IPS-NIHi11 (cell line): ENCODE measurements around the gene DNAJC6.
A peak's percentile ranks its signal among the peaks of the same experiment; 100 is the strongest.
"Not testable (repeated sequence)": the region's sequence is repeated elsewhere in the genome, so short reads cannot be mapped to it uniquely, and the experiment has no call there.

ENCODE experiments used
- DNase-seq: peaks from one replicate; pipeline ENCODE4 v3.0.0; 2012; ENCODE audit warnings: mixed read lengths, low spot score

DNAJC6 gene

GRCh38 chr1:65357291-65357960, 48.1 kb downstream of the DNAJC6 start:
- DNase-seq = no peak

- no peak for DNase-seq
Observed at GRCh38 chr1:65359888-65360287, 50.5 kb downstream of the DNAJC6 start.

GRCh38 chr1:65360648-65361047, 51.3 kb downstream of the DNAJC6 start:
- DNase-seq = no peak

- DNase-seq = peak; percentile 14
Observed at GRCh38 chr1:65362545-65362944, 53.2 kb downstream of the DNAJC6 start.

GRCh38 chr1:65363484-65363883, 54.1 kb downstream of the DNAJC6 start:
- no peak for DNase-seq

- DNase-seq = no peak
Observed at GRCh38 chr1:65368403-65368802, 59.1 kb downstream of the DNAJC6 start.

GRCh38 chr1:65371544-65371943, 62.2 kb downstream of the DNAJC6 start:
- no peak for DNase-seq

GRCh38 chr1:65372557-65372956, 63.2 kb downstream of the DNAJC6 start:
- no peak for DNase-seq

GRCh38 chr1:65377496-65378246, 68.3 kb downstream of the DNAJC6 start:
- no peak for DNase-seq

GRCh38 chr1:65378247-65378946, 69.1 kb downstream of the DNAJC6 start:
- no peak for DNase-seq

- DNase-seq = not testable (repeated sequence)
Observed at GRCh38 chr1:65384426-65384825, 75.1 kb downstream of the DNAJC6 start.

- DNase-seq = no peak
Observed at GRCh38 chr1:65386439-65386838, 77.1 kb downstream of the DNAJC6 start.

- no peak for DNase-seq
Observed at GRCh38 chr1:65387821-65388220, 78.5 kb downstream of the DNAJC6 start.

- DNase-seq = no peak
Observed at GRCh38 chr1:65388908-65389695, 79.8 kb downstream of the DNAJC6 start.

- DNase-seq = no peak
Observed at GRCh38 chr1:65392497-65392896, 83.2 kb downstream of the DNAJC6 start.

- no peak for DNase-seq
Observed at GRCh38 chr1:65393347-65393746, 84.0 kb downstream of the DNAJC6 start.

GRCh38 chr1:65393928-65394327, 84.6 kb downstream of the DNAJC6 start:
- DNase-seq = no peak

GRCh38 chr1:65395887-65396612, 86.7 kb downstream of the DNAJC6 start:
- peak; percentile 10 for DNase-seq

GRCh38 chr1:65398083-65398482, 88.7 kb downstream of the DNAJC6 start:
- no peak for DNase-seq

GRCh38 chr1:65399003-65399402, 89.7 kb downstream of the DNAJC6 start:
- no peak for DNase-seq

- no peak for DNase-seq
Observed at GRCh38 chr1:65401612-65402011, 92.3 kb downstream of the DNAJC6 start.

- no peak for DNase-seq
Observed at GRCh38 chr1:65404941-65405340, 95.6 kb downstream of the DNAJC6 start.
